ENCODE measurements around the gene TCP11L1. TPM values are rescaled to one million over a fixed set of nuclear protein-coding genes. Genes with fewer than 3 reads are reported as not detected.

Gene TCP11L1
- total and polyA plus RNA-seq, 9 of the 15 experiments (the other 6 are each of a cell fraction or from before 2014, with no cell fraction given): 1.6 to 15.3 (median 5.4) TPM

- TF ChIP-seq SRSF1 (IDR thresholded peaks at IDR 0.05; ENCODE audit: low read depth, low read length) (no peak), NR2F6 (CRISPR knock-in tag; IDR thresholded peaks at IDR 0.05) (no peak), BCOR (IDR thresholded peaks at IDR 0.05) (no peak), ZNF79 (CRISPR knock-in tag; IDR thresholded peaks at IDR 0.05; ENCODE audit: low read depth) (no peak), E2F3 (CRISPR knock-in tag; IDR thresholded peaks at IDR 0.05) (0 out of 2 replicates have a peak, but pooled peaks have one; percentile 48), PBX2 (CRISPR knock-in tag; IDR thresholded peaks at IDR 0.05; ENCODE audit: low read depth) (no peak), PBX2 (tag; conservative IDR thresholded peaks at IDR 0.05; ENCODE audit: low read depth) (no peak), ZNF696 (CRISPR knock-in tag; conservative IDR thresholded peaks at IDR 0.05) (no peak), IRF2 (CRISPR knock-in tag; IDR thresholded peaks at IDR 0.05) (no peak), E2F4 (CRISPR knock-in tag; IDR thresholded peaks at IDR 0.05; ENCODE audit: low read depth) (no peak), RBFOX2 (IDR thresholded peaks at IDR 0.05; ENCODE audit: low read depth, low read length) (peak; percentile 93), DACH1 (IDR thresholded peaks at IDR 0.05; ENCODE audit: partially characterized antibody) (no peak), ZBTB2 (IDR thresholded peaks at IDR 0.05) (0 out of 2 replicates have a peak, but pooled peaks have one; percentile 39), TAL1 (IDR thresholded peaks at IDR 0.05) (no peak), SMARCC2 (IDR thresholded peaks at IDR 0.05; ENCODE audit: low read depth) (no peak), JUNB (CRISPR knock-in tag; conservative IDR thresholded peaks at IDR 0.05) (no peak), MYNN (IDR thresholded peaks at IDR 0.05) (no peak), MYNN (CRISPR knock-in tag; IDR thresholded peaks at IDR 0.05) (no peak), KLF16 (IDR thresholded peaks at IDR 0.05) (no peak), SIN3B (IDR thresholded peaks at IDR 0.05; ENCODE audit: low read depth) (no peak), ZNF436 (CRISPR knock-in tag; IDR thresholded peaks at IDR 0.05) (no peak), ELF2 (CRISPR knock-in tag; IDR thresholded peaks at IDR 0.05) (no peak), KHSRP (IDR thresholded peaks at IDR 0.05) (no peak)
- TF ChIP-seq, protein P1, sequence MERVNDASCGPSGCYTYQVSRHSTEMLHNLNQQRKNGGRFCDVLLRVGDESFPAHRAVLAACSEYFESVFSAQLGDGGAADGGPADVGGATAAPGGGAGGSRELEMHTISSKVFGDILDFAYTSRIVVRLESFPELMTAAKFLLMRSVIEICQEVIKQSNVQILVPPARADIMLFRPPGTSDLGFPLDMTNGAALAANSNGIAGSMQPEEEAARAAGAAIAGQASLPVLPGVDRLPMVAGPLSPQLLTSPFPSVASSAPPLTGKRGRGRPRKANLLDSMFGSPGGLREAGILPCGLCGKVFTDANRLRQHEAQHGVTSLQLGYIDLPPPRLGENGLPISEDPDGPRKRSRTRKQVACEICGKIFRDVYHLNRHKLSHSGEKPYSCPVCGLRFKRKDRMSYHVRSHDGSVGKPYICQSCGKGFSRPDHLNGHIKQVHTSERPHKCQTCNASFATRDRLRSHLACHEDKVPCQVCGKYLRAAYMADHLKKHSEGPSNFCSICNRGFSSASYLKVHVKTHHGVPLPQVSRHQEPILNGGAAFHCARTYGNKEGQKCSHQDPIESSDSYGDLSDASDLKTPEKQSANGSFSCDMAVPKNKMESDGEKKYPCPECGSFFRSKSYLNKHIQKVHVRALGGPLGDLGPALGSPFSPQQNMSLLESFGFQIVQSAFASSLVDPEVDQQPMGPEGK (CRISPR knock-in tag; IDR thresholded peaks at IDR 0.05; ENCODE audit: borderline replicate concordance): no peak
These were observed 23.5 kb upstream of the TCP11L1 start, which contains the start of gene DEPDC7 (continued) for GRCh38 chr11:33015621-33016551.
